Peyer's patch (tissue), 4 donors: ENCODE results near the gene GPC3. TPM values are rescaled to one million over a fixed set of nuclear protein-coding genes. Genes with fewer than 3 reads are reported as not detected.

ENCODE experiments used
- DNase-seq, 3 donors: peaks; one replicate each; pipeline ENCODE4 v3.0.0-alpha.2; 2017 to 2019
- H3K27ac ChIP-seq, 4 donors: fragments of 200-600 bp; sonication (generic); one replicate each; pipeline ENCODE4 v1.5.1; 2016 to 2019
- H3K27me3 ChIP-seq, 2 donors: fragments of 200-600 bp; sonication (generic); one replicate each; pipeline ENCODE4 v1.5.1; 2019
- H3K36me3 ChIP-seq, 3 donors: fragments of 200-600 bp; sonication (generic); one replicate each; pipeline ENCODE4 v1.5.1; 2016 to 2019
- H3K4me1 ChIP-seq, 4 donors: fragments of 200-600 bp; sonication (generic); one replicate each; pipeline ENCODE4 v1.5.1; 2016 to 2019
- H3K4me3 ChIP-seq, 4 donors: fragments of 200-600 bp; sonication (generic); 1 replicate in 3 of 4; 2 replicates in 1 of 4; pipeline ENCODE4 v1.5.1; 2016 to 2019; ENCODE audit warnings: mild to moderate bottlenecking in 1 of 4
- H3K9me3 ChIP-seq, 4 donors: fragments of 200-600 bp; sonication (generic); one replicate each; pipeline ENCODE4 v1.5.1; 2016 to 2019; ENCODE audit warnings: mild to moderate bottlenecking in 1 of 4
- CTCF ChIP-seq, 6 experiments: fragments of 450-650 bp in 4 of 6; fragments of 200-600 bp in 2 of 6; sonication (generic) in 1 of 6; IDR thresholded peaks; one replicate each; pipeline ENCODE4 v1.5.1; 2017 to 2019; ENCODE audit warnings: antibody characterized with exemption in 6 of 6, mild to moderate bottlenecking in 3 of 6, moderate library complexity in 1 of 6
- POLR2A ChIP-seq, 2 donors: fragments of 450-650 bp; IDR thresholded peaks; one replicate each; pipeline ENCODE4 v1.5.1; 2017; ENCODE audit warnings: antibody characterized with exemption in 2 of 2, mild to moderate bottlenecking in 2 of 2, moderate library complexity in 2 of 2
- total RNA-seq, 4 donors: library from RNA; depleted of rRNA; stranded (reverse); fragments of >200 nt; gene quantifications; one replicate each; pipeline ENCODE4 v1.1.0, GENCODE V29; 2016

Gene GPC3
- total RNA-seq, 4 donors from 2014 or later, result 1.1 to 7.2 (median 5.8) TPM

- Histone ChIP-seq H3K27ac (no peak overlapping the region), H3K4me1 (no peaks in the 10 kb centered on the region), H3K27me3 (no peaks in the 10 kb centered on the region), H3K36me3 (no peaks in the 10 kb centered on the region), H3K9me3 (no peaks in the 10 kb centered on the region), H3K4me3 (no peak overlapping the region)
- no peak for DNase-seq
- TF ChIP-seq CTCF (IDR thresholded peaks at IDR 0.05) (no peak), POLR2A (IDR thresholded peaks at IDR 0.05) (no peak)
Measured at GRCh38 chrX:133968109-133968508, 17.3 kb downstream of the GPC3 start.

- no peaks in the 10 kb centered on the region for H3K9me3 ChIP-seq
- H3K27ac ChIP-seq, result no peak overlapping the region
- no peak for TF ChIP-seq CTCF (IDR thresholded peaks at IDR 0.05)
- TF ChIP-seq POLR2A (IDR thresholded peaks at IDR 0.05), result no peak
- no peak for DNase-seq
- no peak overlapping the region for H3K4me3 ChIP-seq
- H3K27me3 ChIP-seq, result no peaks in the 10 kb centered on the region
- no peaks in the 10 kb centered on the region for H3K36me3 ChIP-seq
- H3K4me1 ChIP-seq, result no peaks in the 10 kb centered on the region
Measured at GRCh38 chrX:133966199-133966598, 19.2 kb downstream of the GPC3 start.

GRCh38 chrX:133965321-133965720 is 20.1 kb downstream of the GPC3 start:
- TF ChIP-seq POLR2A (IDR thresholded peaks at IDR 0.05) (no peak), CTCF (IDR thresholded peaks at IDR 0.05) (no peak)

DNA sequence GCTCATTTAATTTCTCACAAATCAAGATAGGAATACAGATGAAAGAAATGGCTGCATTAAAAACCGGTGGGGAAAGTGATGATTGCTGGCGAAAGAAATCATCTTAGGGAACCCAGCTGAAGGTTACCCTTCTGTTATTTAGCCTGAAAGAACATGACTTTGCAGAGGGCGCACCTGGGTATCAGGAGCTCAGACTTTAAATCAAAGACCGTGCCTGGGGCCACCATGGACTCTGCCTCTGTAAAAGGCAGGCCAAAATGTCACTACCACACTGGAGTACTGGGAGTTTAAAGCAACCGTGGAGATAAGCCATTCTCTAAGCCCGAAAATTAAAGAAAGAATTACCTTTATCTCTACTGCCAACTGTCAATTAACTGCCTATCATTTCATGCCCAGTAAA is 24.3 kb downstream of the GPC3 start:
- Histone ChIP-seq H3K4me3 (no peak overlapping the region), H3K27ac (no peak overlapping the region), H3K36me3 (no peaks in the 10 kb centered on the region), H3K9me3 (no peaks in the 10 kb centered on the region), H3K4me1 (no peaks in the 10 kb centered on the region), H3K27me3 (no peaks in the 10 kb centered on the region)
- TF ChIP-seq CTCF (IDR thresholded peaks at IDR 0.05) (no peak), POLR2A (IDR thresholded peaks at IDR 0.05) (no peak)
- no peak for DNase-seq

More at GRCh38 chrX:133965321-133965720, 20.1 kb downstream of the GPC3 start:
- H3K27ac ChIP-seq, result no peak overlapping the region
- H3K4me1 ChIP-seq, result no peaks in the 10 kb centered on the region
- no peaks in the 10 kb centered on the region for H3K36me3 ChIP-seq
- no peaks in the 10 kb centered on the region for H3K9me3 ChIP-seq
- no peak overlapping the region for H3K4me3 ChIP-seq
- H3K27me3 ChIP-seq, result no peaks in the 10 kb centered on the region
- no peak for DNase-seq

GRCh38 chrX:133959972-133960371 is 25.4 kb downstream of the GPC3 start:
- no peak for DNase-seq
- no peak overlapping the region for H3K4me3 ChIP-seq
- no peaks in the 10 kb centered on the region for H3K4me1 ChIP-seq
- TF ChIP-seq CTCF (IDR thresholded peaks at IDR 0.05) (no peak), POLR2A (IDR thresholded peaks at IDR 0.05) (no peak)
- no peaks in the 10 kb centered on the region for H3K9me3 ChIP-seq
- H3K27me3 ChIP-seq, result no peaks in the 10 kb centered on the region
- H3K27ac ChIP-seq, result no peak overlapping the region
- no peaks in the 10 kb centered on the region for H3K36me3 ChIP-seq
